Activated T-cell treated with anti-CD3 and anti-CD28 coated beads for 4 hours (primary cell): ENCODE data around the gene GM2A.
"Not testable (repeated sequence)": the region's sequence is repeated elsewhere in the genome, so short reads cannot be mapped to it uniquely, and the experiment has no call there.

ENCODE experiments used
- DNase-seq: peaks from one replicate; pipeline ENCODE4 v3.0.0-alpha.2; 2020

The GM2A gene

GRCh38 chr5:151230048-151230680 lies 22.8 kb upstream of the GM2A start:
- no peak for DNase-seq

DNA sequence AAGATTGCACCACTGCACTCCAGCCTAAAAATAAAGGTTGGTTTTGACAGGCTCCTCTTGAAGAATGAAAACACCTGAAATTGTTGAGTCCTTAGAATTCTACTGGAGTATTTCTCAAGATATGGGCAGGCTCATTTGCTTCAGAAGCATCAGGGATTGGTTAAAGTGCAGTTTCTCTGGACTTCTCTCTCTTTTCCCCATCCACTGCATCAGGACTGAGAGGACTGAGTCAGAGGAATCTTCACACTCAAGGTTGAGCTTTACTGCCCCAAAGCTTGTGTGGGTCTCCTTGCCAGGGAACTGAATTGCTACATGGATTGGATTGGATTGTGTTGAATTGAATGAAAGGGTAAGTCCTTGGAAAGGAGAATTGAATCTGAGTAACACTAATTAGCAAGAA lies 21.6 kb upstream of the GM2A start:
- DNase-seq = no peak

GRCh38 chr5:151233616-151234085 lies 19.3 kb upstream of the GM2A start:
- DNase-seq = no peak

- no peak for DNase-seq
These were observed 18.3 kb upstream of the GM2A start for GRCh38 chr5:151234476-151235238.

DNA sequence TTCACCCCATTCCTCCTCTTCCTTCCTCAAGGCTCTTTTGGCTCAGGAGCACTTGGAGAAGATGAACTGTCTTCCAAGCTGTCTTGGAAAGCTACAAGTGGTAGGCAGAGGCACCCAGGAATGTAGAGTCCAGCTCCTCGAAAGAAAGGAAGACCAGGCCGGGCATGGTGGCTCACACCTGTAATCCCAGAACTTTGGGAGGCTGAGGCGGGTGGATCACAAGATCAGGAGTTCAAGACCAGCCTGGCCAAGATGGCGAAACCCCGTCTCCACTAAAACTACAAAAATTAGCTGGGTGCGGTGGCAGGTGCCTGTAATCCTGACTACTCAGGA lies 17.8 kb upstream of the GM2A start:
- not testable (repeated sequence) for DNase-seq

DNA sequence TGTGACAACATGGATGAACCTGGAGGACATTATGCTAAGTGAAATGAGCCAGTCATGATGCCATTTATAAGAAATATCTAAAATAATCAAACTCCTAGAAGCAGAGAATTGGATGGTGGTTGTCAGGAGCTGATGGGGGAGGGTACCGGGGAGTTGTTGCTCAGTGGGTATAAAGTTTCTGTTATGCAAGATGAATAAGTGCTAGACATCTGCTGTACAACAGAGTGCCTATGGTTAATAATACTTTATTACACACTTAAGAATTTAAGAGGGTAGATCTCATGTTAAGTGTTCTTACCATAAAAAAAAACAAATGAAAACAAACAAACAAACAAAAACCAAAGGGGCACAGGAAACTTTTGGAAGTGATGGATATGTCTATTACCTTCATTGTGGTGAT lies 16.1 kb upstream of the GM2A start:
- no peak for DNase-seq

- no peak for DNase-seq
These were observed 15.3 kb upstream of the GM2A start for GRCh38 chr5:151237685-151238084.

DNA sequence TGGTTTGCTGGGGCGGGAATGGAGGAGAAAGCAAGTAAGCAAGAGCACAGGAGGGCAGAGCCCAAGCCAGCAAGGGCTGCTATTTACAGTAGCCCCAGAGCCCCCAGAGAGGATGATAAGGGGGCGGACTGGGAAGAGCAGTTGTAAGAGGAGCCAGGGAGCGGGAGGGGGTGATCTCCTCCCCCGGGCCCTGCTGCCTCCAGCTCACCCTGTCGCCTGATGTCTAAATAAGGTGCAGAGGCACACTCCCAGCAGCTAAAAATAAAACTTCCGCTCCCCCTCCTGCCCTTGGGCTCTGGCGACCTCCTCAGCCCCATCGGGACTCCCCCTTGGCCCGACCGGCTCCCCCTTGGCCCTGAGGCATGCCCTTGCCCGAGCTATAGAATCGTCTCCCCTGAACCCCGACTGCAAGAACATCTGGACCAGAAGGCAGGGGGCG lies 14.7 kb upstream of the GM2A start:
- no peak for DNase-seq

DNA sequence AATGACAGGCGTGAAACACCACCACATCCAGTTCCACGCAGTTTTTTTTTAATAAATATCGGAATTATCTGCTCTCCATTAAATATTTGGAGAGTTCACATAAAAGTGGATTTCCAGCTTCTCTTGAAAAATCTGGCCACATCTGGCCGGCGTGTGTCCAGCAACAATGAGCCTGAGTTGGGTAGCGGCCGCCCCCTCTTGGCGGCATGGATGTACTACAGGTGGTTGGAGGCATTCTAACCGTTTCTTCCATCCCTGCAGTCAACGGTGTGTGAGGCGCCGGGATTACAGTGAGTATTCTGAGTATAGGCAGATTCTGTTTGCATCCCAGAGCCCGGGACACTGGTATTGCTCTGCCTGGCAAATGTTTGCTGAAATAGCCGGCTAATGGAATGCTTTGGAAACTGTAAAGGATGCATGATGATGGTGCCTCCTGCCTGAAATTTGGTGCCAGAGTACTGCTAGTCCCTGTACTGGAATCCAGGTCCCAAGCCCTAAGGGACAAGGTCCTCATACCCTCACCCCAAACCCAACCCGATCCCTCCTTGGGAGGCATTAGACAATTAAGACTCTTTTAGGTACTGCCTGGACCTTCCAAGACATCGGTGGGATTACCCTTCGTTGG lies 13.6 kb upstream of the GM2A start:
- DNase-seq = peak; percentile 36

GRCh38 chr5:151240268-151240835 lies 12.6 kb upstream of the GM2A start:
- not testable (repeated sequence) for DNase-seq

GRCh38 chr5:151240924-151241635 lies 11.9 kb upstream of the GM2A start:
- no peak for DNase-seq

GRCh38 chr5:151243127-151243526 lies 9.9 kb upstream of the GM2A start:
- DNase-seq = no peak

DNA sequence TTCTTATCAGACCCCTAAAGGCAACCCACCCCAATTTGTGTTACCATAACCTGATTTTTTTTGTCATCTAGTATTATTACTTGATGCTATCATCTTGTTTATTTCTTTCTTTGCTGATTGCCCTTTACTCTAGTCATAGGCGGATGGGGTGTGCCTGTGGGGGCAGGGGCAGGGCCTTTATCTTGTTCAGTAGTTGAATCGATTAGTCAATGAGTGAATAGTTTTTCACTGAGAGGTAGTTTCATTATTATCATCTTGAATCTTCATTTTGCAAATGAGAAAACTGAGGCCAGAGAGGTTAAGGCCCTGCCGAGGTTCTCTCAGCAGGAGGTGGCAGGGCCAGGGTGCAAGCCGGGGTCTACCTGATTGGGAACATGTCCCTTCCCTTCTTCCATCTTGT lies 9.4 kb upstream of the GM2A start:
- DNase-seq = no peak

GRCh38 chr5:151244206-151244605 lies 8.8 kb upstream of the GM2A start:
- DNase-seq = no peak

DNA sequence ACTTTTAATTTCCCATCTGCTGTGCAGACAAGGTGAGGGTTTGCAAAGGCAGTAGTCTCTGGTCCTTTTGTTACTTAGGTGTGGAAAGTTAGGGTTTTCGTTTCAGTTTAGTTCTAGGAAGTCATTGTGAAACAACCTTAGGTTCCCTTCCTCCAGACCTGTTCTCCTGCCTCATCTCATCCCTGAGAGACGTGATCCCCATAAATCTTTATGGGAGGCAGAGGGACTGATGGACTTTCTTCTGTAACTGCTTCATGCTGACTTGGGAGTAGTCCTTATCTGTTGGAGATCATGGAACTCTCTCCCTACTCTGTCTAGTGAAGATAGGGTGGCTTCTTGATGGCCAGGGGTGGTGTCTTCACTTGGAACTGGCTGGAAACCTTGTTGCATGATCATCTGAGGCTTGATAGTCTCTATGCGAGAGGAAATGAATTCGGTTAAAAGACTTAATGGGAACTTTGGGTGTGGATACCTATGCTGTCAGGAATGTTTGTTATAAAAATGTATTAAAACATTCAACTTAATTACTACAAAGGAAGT lies 7.2 kb upstream of the GM2A start:
- no peak for DNase-seq

- no peak for DNase-seq
These were observed 4.3 kb upstream of the GM2A start for GRCh38 chr5:151248651-151249050.

DNA sequence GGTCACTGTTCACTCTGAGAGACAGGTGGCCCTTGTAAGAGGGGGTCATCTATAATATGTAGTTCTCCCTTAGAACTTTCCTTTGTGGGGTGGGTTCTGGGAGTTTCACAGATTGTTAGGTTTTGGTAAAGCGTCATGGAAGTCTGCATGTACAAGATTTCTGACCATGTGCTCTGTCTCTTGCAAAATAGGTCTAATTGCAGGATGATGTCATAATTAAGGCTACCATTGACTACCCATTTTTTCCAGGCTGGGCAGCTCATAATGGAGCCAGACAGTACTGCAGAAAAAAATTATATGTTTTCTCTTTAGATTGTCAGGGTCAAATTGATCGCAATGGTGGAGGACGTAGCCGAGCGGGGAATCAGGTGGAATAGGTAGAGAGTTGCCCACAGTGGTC lies 3.7 kb upstream of the GM2A start:
- no peak for DNase-seq

GRCh38 chr5:151250346-151251000 lies 2.5 kb upstream of the GM2A start:
- DNase-seq = no peak

DNA sequence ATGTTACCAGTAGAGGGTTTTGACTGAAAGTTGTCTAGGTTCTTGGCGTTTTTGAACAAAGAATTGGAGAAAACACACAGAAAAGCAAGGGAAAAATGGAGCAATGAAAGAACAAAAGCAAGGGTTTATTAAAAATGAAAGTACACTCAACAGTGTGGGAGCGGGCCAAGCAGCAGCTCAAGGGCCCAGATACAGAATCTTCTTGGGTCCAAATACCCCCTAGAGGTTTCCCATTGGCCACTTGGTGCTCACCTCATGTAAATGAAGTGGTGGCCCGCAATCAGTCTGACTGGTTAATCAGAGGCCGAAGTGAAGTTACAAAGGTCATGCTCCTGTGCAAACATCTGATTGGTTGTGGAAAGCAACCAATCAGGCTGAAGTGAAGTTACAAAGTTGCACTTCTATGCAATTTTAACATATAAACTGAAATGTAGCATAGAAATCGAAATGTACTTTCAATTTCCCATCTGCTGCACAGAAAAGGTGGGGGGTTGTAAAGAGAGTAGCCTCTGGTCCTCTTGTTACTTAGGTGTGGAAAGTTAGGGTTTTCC lies 1.9 kb upstream of the GM2A start:
- no peak for DNase-seq

- no peak for DNase-seq
These were observed 1.4 kb upstream of the GM2A start for GRCh38 chr5:151251621-151252020.

- DNase-seq = no peak
These were observed 593 bp downstream of the GM2A start for GRCh38 chr5:151253605-151253950.

- DNase-seq = no peak
These were observed 1.6 kb downstream of the GM2A start for GRCh38 chr5:151254556-151254955.
